HG02678 (cell line): Measurements from ENCODE around the gene UNC5B.

Experiments used
- ATAC-seq: cut with Tn5 transposase; IDR thresholded peaks from one replicate; pipeline ENCODE4 v1.9.1; 2021; ENCODE audit warnings: mild to moderate bottlenecking, moderate library complexity; ENCODE audit not compliant: unreplicated experiment

The UNC5B gene

DNA sequence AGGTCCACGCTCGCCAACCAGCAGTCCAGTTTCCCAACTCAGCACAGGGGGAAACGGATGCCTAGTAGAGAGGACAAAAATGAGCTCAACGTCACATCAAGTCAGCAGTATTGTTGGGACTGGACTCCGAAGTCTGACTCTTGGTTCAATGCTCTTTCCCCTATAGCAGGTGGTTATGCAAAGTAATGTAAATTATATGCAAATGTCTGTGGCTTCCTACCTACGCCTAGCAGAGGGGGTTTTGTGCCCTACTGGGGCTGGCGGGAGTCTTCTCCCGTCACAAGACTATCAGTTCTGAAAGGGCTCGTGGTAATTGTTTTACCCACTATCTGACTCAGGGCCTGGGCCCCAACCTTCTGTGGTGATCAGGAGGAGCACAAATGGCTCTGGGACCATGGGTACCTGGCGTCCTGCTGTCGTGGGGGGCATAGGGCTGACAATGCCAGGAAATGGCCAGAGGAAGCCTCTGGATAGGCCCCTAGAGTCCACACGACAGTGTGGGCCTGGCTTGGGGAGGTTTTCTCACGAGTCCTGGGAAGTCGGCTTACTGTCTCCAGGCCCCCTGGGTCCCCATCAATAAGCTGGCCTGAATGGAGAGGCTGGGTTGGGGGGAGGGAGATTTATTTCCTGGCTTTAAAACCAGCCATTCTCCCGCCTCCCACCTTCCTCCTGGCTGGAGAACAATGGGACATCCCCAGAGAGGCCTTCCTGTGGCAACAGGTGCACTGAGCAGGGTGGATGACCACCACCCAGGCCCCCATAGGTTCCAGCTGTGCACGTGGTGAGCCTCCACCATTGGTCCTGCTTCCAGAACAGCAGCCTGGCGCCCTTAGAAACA lies 41.8 kb downstream of the UNC5B start:
- no peak for ATAC-seq

DNA sequence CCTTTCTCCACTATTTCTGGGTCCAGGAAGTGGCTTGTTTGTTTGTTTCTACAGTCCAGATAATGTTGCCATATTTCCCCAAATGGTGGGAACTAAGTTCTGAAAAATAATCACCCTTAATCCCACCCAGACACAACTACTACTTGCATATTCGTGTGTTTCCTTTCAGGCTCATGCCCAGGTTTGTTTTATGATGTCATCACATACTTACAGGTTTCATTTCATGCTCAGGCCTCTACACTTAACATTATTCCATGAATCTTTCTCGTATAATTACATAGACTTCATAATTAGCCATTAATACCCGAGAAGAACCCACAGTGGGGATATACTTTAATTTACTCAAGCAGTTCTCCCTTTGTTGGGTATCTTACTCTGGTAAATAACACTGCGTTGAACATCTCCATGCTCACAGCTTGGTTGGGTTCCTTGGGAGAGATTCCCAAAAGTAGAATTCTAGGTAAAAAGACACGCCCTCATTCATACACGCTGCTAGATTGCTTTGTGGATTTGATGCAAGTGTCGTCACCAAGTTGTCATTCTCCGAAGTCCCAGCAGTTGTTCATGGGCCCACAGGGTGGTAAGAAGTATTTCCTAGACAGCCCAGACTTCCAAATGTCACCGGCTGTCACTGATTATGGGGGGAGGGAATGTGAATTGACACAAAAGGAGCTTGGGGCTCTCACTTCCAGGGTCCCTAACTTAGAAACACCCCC lies 42.6 kb downstream of the UNC5B start:
- ATAC-seq, result no peak

DNA sequence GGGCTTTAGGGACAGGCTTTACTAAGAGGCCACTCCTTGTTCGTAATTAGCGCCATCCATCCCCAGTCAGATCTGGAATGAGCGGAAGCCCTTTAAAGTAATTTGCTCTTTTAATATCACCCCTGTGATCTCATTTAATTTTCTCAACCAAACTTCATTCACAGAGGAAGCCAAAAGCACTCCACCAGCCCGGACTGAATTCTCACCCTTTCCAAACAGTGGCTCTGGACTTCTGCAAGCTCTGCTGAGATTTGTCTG lies 43.1 kb downstream of the UNC5B start:
- no peak for ATAC-seq

DNA sequence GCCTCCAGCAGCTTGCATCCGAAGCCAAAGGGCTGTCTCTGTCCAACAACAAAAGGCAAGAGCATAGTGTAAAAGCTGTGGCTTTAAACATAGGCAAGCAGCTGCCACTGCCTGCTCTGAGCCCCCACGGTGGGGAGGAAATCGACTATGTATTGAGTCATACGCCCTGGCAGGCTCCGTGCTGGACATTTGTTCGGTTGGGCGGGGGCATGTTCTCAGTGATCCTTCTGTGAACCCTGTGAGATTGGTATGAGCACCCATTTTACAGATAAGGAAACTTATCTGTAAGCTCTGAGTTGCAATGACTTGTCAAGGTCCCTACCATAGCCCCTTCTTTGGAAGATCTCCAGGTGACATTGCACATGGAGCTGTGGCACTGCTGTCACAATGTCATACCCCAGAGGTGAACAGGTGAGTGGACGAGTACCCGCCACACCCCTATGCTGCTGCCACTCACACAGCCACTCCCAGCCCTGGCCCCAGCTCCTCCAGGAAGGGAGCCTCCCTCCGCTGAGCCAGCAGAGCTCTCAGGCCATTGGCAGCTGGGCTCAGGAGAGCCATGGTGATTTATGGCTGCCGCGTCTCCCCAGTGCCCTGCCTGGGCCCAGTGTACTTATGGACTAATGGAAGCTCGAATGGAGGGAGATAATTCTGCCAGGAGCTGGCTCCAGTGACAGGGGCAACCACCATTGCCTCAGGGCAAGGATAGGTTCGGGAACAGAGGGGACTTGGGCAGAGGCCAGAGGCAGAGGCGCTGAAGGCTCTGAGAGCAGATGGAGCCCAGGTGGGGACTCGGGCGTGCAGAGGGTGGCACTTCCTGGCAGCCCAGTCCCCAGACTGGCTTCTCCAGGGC lies 43.7 kb downstream of the UNC5B start:
- no peak for ATAC-seq

DNA sequence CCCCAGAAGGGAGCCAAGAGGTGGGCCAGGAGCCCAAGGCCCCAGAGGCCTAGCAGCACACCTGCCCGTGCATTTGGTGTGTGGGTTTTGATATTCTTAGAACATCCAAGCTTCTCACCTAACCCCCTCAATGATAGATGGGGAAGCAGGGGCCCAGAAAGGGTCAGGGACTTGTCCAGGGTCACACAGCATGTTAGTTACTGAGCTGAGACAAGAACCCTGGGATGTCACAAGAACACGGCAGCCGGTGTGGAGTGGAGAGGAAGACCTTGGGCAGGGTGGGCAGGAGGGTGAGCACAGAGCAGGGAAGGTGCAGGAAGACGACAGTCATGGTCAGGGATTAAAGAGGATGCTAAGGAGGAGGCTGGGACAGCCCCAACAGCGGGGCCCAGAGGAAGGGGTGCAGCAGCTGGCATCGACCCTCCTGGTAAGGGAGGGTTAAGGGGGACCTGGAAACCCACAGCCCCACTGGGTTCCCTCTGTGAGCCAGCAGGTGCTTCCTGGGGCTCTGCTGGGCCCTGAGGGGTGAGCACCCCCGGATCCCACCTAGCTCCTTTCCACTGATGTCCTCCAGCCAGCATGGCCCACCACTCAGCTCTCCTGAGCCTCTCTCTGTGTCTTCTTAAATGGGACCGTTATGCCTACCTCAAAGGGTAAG lies 44.4 kb downstream of the UNC5B start:
- no peak for ATAC-seq

DNA sequence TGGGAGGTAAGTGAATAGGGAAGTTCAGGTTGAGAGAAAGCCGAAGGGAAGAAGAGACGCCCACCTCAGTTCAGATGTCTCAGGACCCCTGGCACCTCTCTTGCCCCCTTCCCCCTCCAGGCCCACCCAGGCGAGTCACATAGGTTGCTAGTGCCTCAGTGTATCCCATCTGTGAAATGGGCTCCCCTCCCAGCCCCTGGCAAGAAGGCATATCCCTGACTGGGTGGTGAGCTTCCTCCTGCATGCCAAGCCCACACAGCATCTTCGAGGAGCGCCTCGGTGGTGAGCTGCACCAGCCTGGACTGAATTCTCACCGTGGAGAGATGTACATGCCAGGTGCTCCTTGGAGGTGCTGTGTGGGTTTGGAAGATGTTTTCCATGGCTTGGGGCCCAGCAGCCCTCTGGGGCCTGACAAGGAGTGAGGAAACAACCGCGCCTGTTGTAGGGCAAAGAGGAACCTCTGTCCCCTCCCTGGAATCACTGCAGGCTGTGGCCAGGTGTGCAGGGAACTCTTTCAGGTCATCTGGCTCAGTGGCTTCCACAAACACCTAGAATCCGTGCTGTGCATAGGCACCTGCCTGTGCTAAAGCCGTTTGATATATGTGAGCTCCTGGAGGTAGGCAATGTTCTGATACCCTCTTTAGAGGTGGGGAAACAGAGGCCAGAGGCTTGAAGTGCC lies 45.1 kb downstream of the UNC5B start:
- no peak for ATAC-seq

DNA sequence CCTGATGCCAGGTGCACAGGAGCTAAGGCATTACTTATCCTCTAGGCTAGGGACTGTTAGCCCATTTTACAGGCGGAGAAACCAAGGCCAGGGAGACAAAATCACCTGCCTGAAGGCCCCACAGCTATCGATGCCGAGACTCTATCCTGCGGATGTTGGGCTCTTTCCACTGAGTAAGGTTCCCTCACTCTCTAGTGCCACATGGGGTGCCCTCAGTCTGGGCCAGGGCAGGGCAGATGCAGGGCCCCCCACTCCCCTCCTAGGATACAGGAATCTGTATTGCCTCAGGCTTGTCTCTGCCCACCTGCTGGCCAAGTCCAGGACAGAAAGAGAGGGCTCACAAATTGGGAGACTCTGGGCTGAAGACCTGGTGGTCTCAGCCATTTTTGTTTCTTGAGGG lies 45.7 kb downstream of the UNC5B start:
- ATAC-seq, result no peak

DNA sequence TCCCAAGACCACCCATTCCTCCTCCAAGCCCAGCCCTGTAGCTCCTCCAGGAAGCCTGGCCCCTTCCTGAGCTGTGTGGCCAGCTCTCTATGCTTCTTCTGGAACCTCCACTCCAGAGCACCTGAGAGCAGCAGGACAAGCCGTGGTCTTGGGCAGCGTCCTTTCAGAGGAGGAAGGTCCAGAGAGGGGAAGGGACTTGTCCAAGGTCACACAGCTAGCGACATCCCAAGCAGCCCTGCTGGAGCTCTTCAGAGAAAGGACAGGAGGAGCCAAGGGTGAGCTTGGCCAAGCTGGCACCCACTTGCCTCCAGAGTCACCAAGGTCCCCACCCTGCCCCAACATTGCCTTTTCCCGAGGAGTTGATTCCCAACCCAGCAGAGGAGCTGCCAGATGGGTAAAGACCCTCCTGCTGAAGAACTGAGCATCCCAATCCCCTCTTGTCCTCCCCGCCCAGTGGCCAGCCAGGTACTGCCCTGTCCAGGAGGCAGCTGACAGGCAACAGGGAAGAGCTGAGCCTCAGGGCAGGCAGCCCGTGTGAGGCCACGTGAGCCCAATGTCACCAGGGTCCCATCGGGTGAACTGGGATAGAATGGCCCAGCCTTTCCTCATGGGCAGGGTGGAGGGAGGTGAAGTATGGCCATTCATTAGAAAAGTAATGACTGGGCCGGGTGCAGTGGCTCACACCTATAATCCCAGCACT lies 46.2 kb downstream of the UNC5B start:
- no peak for ATAC-seq

DNA sequence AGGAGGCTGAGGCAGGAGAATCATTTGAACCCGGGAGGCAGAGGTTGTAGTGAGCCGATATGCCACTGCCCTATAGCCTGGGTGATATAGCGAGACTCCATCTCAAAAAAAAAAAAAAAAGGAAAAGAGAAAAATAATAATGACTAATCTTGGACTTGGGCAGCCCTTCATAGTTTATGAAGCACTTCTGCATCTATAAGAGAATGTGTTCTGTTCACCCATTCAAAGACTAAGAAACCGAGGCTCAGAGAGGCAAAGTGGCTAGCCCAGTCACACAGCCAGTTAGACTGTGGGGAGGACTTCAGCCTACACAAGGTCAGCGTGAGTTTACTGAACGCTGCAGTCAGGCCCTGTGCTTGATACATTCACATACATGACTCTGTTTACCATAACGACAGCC lies 46.9 kb downstream of the UNC5B start:
- ATAC-seq, result no peak

DNA sequence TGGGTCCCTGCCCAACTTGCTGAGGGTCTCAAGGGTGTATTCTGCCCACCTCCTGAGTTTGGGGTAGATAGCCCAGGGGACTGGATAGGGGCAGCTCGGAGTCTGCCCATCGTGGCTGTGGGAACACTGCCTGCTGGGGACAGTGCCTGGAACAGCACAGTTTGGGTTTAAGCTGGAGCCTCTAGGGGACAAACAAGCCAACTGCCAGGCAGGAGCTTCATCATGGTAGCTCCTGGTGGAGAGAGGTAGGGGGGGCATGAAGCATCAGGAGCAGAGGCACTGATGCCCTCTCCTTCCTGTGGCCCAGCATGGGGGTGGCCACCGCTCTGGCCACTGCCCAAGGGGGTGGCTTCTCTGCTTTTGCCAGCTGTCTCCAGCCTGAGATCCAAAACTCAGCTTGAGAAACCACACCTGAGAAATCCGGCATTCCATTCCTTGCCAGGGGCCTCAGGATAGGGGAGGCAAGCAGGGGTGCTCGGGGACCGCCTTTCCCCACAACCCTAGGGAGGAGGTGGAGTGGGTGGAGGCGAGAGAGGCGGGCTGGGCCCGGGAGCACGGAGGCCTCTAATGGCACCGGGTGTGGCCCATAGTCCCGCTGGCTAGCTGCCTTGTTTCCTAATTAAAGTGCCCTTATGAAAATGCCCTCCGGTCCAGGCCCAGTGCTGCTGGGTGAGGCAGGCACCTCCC lies 47.6 kb downstream of the UNC5B start:
- no peak for ATAC-seq

DNA sequence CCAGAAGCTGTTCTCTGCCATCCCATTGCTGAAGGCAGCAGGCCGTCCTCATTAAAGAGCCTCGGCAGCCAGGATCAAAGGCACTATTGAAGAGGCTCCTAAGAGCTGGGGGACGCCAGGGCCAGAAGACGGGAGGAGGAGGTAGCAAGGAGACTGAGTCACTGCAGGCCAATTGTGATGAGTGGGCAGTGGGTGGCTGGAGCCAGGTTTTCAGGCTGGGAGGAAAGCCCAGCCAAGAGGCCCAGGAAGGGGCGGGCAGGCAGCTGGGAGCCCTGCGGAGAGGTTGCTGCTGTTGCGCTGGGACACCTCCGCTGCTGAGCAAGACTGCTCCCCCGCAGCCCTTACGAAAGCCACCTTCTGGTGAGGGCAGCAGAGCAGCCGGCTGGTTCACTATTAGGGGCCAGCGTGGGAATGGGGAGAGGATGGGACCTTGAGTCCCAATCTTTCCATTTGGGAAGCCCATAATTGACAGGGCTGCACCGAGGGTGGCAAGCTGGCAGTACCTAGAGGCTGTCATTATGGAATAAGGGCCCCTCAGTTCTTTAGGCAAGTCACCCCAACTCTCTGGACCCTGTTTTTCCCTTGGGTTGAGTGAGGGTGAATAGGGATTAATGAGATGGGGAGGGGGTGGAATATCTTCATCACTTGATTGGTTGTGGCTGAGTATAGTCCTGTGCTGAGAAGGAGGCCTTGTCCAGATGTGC lies 48.4 kb downstream of the UNC5B start:
- ATAC-seq, result no peak

DNA sequence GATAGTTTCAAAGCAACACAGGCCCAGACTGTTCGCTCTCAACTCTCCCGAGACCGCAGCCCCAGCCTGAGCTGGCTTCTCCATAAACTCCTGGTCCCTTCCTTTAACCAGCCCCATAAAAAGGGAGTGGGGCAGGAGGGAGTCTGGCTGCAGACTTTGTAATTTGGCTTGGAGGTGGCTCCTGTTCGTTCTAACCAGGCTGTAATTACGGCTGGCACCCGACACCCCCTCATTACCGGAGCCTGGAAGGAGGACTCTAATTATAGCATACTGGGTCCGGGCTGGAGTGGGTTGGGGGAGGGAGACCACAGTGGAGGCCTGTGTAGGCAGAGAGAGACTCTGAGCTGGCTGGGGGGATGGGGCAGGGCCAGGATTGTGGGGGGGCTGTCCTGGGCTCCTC lies 49.7 kb downstream of the UNC5B start:
- no peak for ATAC-seq

DNA sequence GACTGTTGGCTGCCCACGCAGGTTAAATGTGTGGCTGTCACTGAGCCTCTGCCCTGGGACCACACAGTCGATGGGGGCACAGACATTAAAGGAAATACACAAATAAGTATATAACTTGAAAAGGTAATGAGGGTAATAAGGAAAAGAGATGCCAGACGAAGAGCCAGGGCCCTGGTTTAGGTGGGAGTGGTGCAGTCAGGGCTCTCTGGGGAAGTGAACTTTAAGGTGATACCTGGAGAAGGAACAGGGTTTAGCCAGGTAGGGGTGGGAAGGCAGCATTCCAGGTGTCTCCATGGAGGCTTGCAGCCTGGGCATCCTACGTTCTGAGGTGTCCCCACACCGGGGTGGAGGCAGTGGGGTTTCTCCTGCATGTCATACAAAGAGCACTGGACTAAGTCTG lies 50.4 kb downstream of the UNC5B start:
- ATAC-seq, result no peak

DNA sequence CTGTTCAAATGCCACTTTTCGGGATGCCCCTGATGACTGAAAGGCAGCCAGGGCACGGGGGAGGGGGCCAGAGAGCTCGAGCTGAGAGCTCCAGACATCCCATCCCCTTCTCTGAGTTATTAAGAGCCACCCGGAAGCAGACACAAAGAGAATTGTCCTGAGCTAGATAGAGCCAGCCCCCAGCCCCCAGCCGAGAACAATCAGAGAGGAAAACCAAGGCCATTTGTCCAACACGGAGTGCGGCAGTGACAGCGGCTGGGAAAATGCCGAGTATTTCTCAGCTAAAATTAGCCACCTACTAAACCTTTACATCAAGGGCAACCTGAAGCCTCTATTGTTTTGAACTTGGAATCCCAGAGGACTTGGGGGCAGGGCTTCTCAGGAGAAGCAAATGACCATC lies 51.0 kb downstream of the UNC5B start:
- ATAC-seq, result no peak

DNA sequence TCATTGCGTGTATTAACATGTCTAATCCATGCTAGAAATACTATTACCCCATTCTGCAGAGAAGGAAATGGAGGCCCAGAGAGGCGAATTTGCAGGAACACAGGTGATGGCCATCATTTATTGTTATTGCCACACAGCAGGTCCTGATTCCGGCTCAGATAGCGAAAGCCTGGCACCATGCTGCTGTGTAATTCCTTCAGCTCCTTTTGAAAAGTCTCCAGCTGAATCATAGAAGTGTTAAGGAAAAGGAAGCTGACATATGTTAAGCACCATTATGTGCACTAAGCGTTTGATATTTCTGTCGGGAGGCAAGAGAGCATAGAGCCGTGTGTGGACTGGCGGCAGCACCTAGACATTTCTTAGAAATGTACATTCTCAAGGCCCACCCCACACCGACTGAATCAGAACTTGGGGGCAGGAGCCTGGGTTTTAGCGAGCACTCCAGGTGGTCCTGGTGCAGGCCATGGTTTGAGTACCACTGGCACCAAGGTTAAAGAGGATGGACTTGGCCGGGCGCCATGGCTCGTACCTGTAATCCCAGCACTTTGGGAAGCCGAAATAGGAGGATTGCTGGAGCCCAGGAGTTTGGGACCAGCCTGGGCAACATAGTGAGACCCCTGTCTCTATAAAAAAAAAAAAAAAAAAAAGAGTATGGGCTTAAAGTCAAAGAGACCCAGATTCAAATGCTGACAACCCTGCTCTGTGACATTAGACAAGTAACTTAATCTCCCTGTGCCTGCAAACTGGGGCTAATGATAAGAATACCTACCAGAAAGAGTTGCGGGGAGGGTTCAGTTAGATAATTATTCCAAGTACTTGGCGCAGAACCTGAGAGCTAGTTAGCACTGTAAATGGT lies 52.2 kb downstream of the UNC5B start:
- ATAC-seq, result no peak

DNA sequence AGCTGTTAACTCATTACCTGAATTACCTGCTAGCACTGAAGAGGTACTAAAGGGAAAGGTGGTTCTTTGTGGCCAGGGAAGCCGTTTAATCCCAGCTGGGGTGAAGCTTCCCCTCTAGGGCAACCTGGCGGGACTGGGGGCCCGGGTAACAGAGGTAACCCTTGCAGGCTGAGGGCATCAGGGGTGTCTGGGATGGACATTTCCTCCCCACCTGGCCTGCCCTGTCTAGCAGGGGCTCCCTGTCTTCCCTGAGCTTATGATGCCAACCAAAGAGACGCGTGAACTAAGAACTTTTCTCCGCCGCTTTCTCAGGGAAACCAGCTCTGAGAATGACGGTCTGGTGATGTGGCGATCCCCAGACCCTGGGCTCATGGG lies 52.8 kb downstream of the UNC5B start:
- no peak for ATAC-seq

DNA sequence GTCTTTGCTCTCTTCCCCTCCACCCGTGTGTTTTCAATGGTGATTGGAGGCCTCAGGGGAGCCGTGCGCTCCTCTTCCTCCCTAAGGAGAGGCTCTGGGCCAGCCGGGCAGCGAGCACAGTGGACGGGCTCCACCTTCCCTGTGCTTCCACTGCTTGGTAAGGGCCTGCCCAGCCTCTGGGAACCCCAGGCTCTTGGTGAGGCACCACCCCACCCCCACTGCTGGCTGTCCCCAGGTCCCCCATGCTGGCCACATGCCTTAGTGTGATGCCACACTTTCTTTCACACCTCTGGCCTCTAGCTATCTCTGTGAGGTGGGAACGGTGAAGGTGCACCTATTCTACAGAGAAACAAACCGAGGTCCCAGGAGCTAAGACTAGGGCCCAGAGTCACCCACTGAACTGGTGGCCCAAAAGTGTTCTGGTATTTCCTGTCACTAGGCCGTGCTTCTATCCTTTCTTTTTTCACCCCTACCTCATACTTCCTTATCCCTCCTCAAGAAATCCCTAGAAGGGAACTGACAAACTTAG lies 53.3 kb downstream of the UNC5B start:
- no peak for ATAC-seq
